Large intestine (tissue), 3 donors: ENCODE results near the gene PITX3. TPM values are rescaled to one million over a fixed set of nuclear protein-coding genes. Genes with fewer than 3 reads are reported as not detected.
A peak's percentile ranks its signal among the peaks of the same experiment; 100 is the strongest.
"Not testable (repeated sequence)": the region's sequence is repeated elsewhere in the genome, so short reads cannot be mapped to it uniquely, and the experiment has no call there.

Source experiments
- DNase-seq, 2 donors: peaks; one replicate each; pipeline versions ENCODE4 v3.0.0 to v3.0.0-alpha.2; 2013
- H3K27ac ChIP-seq: one replicate; pipeline ENCODE4 v1.5.1; 2013; ENCODE audit warnings: low read length
- H3K27me3 ChIP-seq: 2 replicates; pipeline ENCODE4 v1.6.1; 2013; ENCODE audit warnings: low read length; ENCODE audit not compliant: control insufficient read depth, insufficient read depth
- H3K36me3 ChIP-seq: 2 replicates; pipeline ENCODE4 v1.6.1; 2013; ENCODE audit warnings: low read length; ENCODE audit not compliant: control insufficient read depth, insufficient read depth
- H3K4me1 ChIP-seq: one replicate; pipeline ENCODE4 v1.6.1; 2013; ENCODE audit warnings: low read length; ENCODE audit not compliant: control insufficient read depth, insufficient read depth
- H3K4me3 ChIP-seq: one replicate; pipeline ENCODE4 v1.5.1; 2013; ENCODE audit warnings: low read length
- H3K9me3 ChIP-seq: one replicate; pipeline ENCODE4 v1.6.1; 2013; ENCODE audit warnings: mild to moderate bottlenecking, low read depth, low read length, moderate library complexity; ENCODE audit not compliant: control insufficient read depth
- WGBS: methylation state at CpG from one replicate; pipeline ENCODE4 v1.1.5; 2013; ENCODE audit warnings: low lambda C conversion rate; ENCODE audit not compliant: insufficient coverage; 5-methylcytosine and 5-hydroxymethylcytosine counted together
- polyA plus RNA-seq: library from polyadenylated mRNA; unstranded; fragments of 120-200 nt; gene quantifications from one replicate; pipeline ENCODE4 v1.2.1, GENCODE V29; 2013

PITX3 gene
- polyA plus RNA-seq, 1 donor: not detected

DNA sequence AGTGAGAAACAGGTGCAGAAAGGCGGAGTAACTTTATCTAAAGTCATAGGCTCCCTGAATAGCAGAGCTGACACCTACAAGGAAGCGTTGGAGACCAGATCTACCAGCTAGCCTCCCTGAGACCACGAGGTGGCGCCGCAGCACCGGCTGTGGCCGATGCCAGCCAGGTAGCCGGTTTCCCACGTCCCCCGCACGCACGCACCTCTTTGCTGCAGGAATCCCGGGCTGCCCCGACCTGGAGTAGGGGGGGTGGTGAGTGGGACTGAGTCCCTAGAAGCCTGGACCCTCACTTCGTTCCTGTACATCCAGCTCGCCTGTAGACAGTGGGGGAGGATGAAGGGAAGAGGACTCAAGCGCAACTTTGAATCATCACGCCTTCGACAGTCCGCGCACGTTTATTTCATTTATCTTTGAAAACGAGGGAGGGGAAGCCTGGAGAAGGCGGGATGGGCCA, 11.5 kb downstream of the PITX3 start:
- DNase-seq: peak; percentile 77 to 82
- WGBS: 0% methylated on average over 1 of the region's 24 CpGs
- Histone ChIP-seq H3K4me3 (peak overlapping the region; percentile 15), H3K9me3 (peaks cover 20% of the 10 kb centered on the region), H3K36me3 (no peaks in the 10 kb centered on the region), H3K27ac (no peak overlapping the region), H3K27me3 (peaks cover 81% of the 10 kb centered on the region), H3K4me1 (peaks cover 18% of the 10 kb centered on the region)

DNA sequence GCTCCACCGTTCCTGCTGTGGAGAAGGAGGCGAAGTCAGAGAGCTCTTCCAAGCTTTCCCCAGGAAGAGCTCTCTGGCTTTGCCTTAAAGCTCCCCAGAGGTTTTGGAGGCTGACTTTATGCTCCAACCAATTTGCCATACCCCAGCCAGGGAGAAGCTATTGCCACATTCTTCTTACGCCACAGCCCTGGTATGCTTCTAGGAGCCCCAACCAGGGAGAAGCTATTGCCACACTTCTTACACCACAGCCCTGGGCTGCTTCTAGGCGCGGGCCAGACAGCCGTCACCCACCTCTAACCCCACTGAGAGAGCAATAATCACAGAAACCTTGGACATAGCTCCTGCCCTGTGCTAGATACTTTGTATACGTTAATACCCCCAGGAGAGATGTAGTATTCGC, 14.3 kb downstream of the PITX3 start:
- Histone ChIP-seq H3K9me3 (peaks cover 20% of the 10 kb centered on the region), H3K27ac (no peak overlapping the region), H3K4me1 (peaks cover 18% of the 10 kb centered on the region), H3K27me3 (peaks cover 55% of the 10 kb centered on the region), H3K36me3 (no peaks in the 10 kb centered on the region), H3K4me3 (no peak overlapping the region)
- 100% methylated on average over 1 of the region's 8 CpGs for WGBS
- DNase-seq: no peak

DNA sequence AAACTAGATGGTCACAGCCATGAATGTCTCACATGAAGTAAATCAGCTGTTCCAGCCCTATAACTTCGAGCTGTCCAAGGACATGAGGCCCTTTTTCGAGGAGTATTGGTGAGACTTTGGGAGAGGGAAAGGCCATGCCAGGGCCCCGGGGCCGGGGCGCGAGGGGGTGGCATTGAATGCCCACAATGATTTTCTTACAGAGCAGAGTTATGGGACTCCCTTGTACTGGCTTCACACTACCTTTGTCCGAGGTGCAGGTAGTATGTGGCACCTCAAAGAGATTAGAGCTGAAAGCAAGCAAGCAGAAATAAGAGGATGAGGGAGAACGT, 14.8 kb downstream of the PITX3 start:
- Histone ChIP-seq H3K36me3 (no peaks in the 10 kb centered on the region), H3K27ac (no peak overlapping the region), H3K27me3 (peaks cover 50% of the 10 kb centered on the region), H3K4me3 (peak overlapping the region; percentile 20), H3K4me1 (peaks cover 16% of the 10 kb centered on the region), H3K9me3 (peaks cover 16% of the 10 kb centered on the region)
- WGBS: no CpG with 5 or more reads among the region's 8 CpGs
- DNase-seq: no peak

DNA sequence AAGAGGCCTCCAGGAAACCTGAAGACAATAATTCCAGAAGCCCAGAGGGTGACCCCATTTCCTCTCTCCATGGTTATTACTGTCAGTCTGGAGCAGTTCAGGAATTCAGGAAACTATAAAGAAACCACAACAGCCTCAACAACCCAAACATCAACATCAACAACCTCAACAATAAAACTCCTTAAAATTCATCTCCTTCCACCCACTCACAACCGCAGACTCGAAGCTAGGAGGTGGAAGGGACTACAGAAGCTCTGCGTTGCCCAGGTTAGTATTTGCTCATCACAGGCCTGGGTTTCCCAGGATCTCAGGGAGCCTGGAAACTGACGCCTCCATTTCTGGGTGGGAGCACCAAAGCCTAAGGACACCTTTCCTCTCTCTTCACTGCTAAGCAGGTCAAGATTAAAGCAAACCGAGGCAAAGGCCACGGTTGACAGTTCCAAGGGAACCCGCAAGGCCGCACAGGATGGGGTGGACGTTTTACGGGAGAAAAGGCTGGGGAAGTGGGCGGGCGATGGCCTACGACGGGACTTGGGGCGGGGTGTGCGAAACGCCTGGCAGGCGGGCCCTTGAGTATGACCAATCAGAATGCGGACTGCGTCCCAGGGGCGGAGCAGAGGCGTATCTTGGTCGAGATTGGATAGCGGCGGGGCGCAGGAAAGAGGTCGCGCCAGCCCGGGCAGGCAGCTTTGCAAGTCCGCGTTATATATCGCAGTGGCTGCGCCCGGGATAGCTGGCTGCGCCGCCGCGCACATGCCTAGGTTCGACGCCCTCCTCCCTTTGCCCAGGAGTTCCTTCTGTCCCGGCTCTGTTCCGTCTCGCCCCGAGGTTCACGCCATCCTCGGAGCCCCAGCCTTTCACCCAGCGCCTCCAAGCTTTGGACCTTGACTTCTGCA, 15.4 kb downstream of the PITX3 start, which contains the start of gene ELOVL3:
Gene ELOVL3 (plus strand): TSS at position 654 of the 896 bp plus-strand sequence. CDS start 250 bp downstream, outside the sequence.
- no CpG with 5 or more reads among the region's 47 CpGs for WGBS
- Histone ChIP-seq H3K27ac (peak within 1 kb of the TSS; percentile 23), H3K36me3 (no peaks in the 10 kb centered on the region), H3K4me1 (peaks cover 14% of the 10 kb centered on the region), H3K27me3 (peaks cover 44% of the 10 kb centered on the region), H3K4me3 (peak within 1 kb of the TSS; percentile 23), H3K9me3 (peaks cover 13% of the 10 kb centered on the region)
- DNase-seq: peak; percentile 89 to 94

DNA sequence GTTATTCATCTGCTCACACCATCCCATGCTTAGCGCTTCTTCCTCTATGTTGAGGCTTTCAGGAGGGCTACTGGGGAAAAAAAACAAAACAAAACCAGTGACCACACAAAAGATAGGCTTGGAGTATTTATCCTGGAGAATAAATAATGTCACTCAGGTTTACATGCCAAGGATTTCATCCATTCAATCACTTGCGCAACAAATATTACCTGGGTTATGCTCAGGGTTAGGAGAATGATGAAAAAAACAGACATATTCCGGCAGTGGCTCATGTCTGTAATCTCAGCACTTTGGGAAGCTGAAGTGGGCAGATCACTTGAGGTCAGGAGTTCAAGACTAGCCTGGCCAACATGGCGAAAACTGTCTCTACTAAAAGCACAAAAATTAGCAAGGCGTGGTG, 18.5 kb downstream of the PITX3 start:
- Histone ChIP-seq H3K4me3 (no peak overlapping the region), H3K27ac (no peak overlapping the region), H3K36me3 (no peaks in the 10 kb centered on the region), H3K27me3 (peaks cover 17% of the 10 kb centered on the region), H3K4me1 (peaks cover 8% of the 10 kb centered on the region), H3K9me3 (peaks cover 6% of the 10 kb centered on the region)
- WGBS: no CpG with 5 or more reads among the region's 5 CpGs
- DNase-seq: no peak

DNA sequence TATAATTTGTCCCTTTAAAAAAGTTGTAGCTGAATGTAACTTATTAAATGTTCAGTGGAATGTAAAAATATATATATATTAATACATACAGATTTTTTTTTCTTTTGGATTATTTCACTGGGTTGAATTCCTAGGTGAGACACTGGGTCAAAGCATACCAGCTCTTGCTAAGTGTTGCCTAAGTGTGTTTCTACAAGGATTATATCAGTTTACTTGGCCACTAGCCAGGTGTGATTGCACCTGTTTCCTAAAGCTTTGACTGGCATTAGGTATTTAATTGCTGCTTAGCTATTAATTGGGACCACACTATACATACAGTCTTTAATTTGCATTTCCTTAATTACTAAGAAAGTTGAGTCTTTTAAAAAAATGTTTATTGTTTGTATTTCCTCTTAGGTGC, 20.7 kb downstream of the PITX3 start:
- H3K27ac ChIP-seq: no peak overlapping the region
- no peaks in the 10 kb centered on the region for H3K36me3 ChIP-seq
- peaks cover 3% of the 10 kb centered on the region for H3K27me3 ChIP-seq
- no peak overlapping the region for H3K4me3 ChIP-seq
- no peak for DNase-seq
- no peaks in the 10 kb centered on the region for H3K9me3 ChIP-seq
- no peaks in the 10 kb centered on the region for H3K4me1 ChIP-seq

DNA sequence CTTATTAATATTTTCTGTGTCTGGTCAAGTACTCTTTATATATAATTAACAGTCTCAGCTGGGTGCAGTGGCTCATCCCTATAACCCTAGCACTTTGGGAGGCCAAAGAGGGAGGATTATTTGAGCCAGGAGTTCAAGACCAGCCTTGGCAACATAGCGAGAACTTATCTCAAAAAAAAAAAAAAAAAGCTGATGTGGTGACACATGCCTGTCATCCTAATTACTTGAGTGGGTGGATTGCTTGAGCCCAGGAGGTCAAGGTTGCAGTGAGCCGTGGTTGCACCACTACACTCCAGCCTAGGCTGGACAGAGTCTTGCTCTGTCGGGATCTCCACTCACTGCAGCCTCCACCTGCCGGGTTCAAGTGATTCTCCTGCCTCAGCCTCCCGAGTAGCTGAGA, 21.9 kb downstream of the PITX3 start:
- no peaks in the 10 kb centered on the region for H3K4me1 ChIP-seq
- WGBS: no CpG with 5 or more reads among the region's 5 CpGs
- H3K9me3 ChIP-seq: no peaks in the 10 kb centered on the region
- H3K4me3 ChIP-seq: no peak overlapping the region
- DNase-seq: no peak
- H3K27me3 ChIP-seq: peaks cover 3% of the 10 kb centered on the region
- H3K27ac ChIP-seq: no peak overlapping the region
- no peaks in the 10 kb centered on the region for H3K36me3 ChIP-seq

DNA sequence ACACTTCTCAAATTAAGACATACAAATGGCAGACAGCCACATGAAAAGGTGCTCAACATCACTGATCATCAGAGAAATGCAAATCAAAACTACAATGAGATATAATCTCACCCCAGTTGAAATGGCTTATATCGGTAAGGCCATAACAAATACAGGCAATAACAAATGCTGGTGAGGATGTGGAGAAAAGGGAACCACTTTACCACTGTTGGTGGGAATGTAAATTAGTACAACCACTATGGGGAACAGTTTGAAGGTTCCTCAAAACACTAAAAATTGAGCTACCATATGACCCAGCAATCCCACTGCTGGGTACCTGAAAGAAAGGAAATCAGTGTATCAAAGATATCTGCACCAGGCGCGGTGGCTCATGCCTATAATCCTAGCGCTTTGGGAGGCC, 27.7 kb downstream of the PITX3 start:
- not testable (repeated sequence) for H3K4me1 ChIP-seq, H3K9me3 ChIP-seq, H3K27me3 ChIP-seq, H3K36me3 ChIP-seq, H3K27ac ChIP-seq, H3K4me3 ChIP-seq, DNase-seq
- no CpG with 5 or more reads among the region's 4 CpGs for WGBS

DNA sequence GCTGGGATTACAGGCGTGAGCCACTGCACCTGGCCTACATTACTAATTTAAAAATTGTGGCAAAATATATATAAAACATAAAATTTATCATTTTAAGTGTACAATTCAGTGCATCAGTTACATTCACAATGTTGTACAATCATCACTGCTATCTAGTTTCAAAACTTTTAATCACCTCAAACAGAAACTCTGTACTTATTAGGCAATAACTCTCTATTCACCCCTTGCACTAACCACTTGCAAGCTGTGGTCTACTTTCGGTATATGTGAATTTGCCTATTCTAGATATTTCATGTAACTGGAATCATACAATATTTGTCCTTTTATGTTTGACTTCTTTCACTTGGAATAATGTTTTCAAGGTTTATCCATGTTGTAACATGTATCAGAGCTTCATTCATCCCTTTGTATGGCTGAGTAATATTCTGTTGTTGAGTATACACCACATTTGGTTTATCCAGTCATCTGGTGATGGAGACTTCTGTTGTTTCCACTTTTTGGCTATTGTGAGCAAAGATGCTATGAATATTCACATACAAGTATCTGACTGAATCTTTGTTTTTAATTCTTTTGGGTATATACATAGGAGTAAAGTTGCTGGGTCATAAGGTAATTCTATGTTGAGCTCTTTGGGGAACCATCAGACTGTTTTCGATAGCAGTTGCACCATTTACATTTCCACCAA, 29.6 kb downstream of the PITX3 start:
- WGBS: no CpG with 5 or more reads among the region's 3 CpGs

DNA sequence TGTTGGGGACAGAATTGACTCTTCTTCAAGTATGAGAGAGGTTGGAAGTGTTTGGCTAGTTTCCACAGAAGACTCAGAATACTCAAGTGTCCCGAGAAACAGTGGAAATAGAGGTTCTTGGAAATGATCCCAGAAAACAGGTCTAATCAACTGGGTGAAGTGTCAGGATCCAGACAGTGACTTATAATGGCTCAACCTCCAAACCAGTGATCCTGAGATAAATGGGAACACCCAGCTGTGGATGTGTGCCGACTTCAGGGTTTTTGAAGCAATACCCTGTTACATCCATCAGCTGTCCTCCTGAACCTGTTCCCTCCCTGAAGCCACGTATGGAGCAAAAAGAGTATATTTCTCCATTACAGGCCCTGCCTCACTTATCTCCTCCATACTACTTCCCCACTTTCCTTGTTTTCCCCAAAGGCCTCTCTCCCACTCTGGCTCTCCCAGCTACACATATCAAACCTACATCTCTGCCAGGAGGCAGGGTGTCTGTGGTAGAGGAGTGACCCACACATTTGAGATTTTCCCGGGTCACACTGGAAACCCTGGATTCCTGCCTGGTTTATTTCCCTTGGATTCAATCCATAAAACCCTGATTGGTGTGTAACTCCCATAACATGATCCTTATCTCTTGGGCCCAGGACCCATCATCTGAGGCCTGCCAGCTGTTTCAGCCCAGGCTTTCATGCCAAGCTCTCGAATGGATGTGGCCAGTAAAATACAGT, 32.8 kb downstream of the PITX3 start:
- Histone ChIP-seq H3K36me3 (no peaks in the 10 kb centered on the region), H3K27me3 (no peaks in the 10 kb centered on the region), H3K4me1 (no peaks in the 10 kb centered on the region), H3K27ac (no peak overlapping the region), H3K9me3 (peaks cover 8% of the 10 kb centered on the region), H3K4me3 (no peak overlapping the region)
- WGBS: 100% methylated on average over 1 of the region's 5 CpGs
- no peak for DNase-seq

More for the DNA sequence above, 29.6 kb downstream of the PITX3 start:
- no peak overlapping the region for H3K27ac ChIP-seq
- H3K9me3 ChIP-seq: no peaks in the 10 kb centered on the region
- no peak for DNase-seq
- no peaks in the 10 kb centered on the region for H3K36me3 ChIP-seq
- no peak overlapping the region for H3K4me3 ChIP-seq
- no peaks in the 10 kb centered on the region for H3K4me1 ChIP-seq
- no peaks in the 10 kb centered on the region for H3K27me3 ChIP-seq
